CD4-positive, alpha-beta memory T cell (primary cell): ENCODE results near the gene ZNF99. TPM values are rescaled to one million over a fixed set of nuclear protein-coding genes. Genes with fewer than 3 reads are reported as not detected.
A peak's percentile ranks its signal among the peaks of the same experiment; 100 is the strongest.

ENCODE experiments used
- CTCF ChIA-PET: fragments of 350-600 bp; sonication (Branson Sonifier 250); formaldehyde crosslinking; loops from one replicate; lab custom pipeline; 2021; ENCODE audit warnings: inconsistent platforms; ENCODE audit not compliant: partially characterized antibody; lab: Charles Lee
- POLR2A ChIA-PET: fragments of 350-600 bp; sonication (Branson Sonifier 250); formaldehyde crosslinking; loops from one replicate; lab custom pipeline; 2021; ENCODE audit not compliant: partially characterized antibody; lab: Charles Lee
- DNase-seq, 5 donors: peaks; one replicate each; pipeline versions ENCODE4 v3.0.0 to v3.0.0-alpha.2; 2020 to 2022; ENCODE audit warnings: mixed read lengths in 1 of 5
- H3K27ac ChIP-seq: one replicate; pipeline ENCODE4 v1.7.0; 2013; ENCODE audit warnings: low read depth, low read length
- H3K27me3 ChIP-seq: 2 replicates; pipeline ENCODE4 v1.7.0; 2013; ENCODE audit warnings: mild to moderate bottlenecking, low read length, moderate library complexity; ENCODE audit not compliant: insufficient read depth
- H3K36me3 ChIP-seq: 2 replicates; pipeline ENCODE4 v1.7.0; 2013; ENCODE audit warnings: mild to moderate bottlenecking, low read length, moderate library complexity; ENCODE audit not compliant: insufficient read depth
- H3K4me1 ChIP-seq: 2 replicates; pipeline ENCODE4 v1.7.0; 2013; ENCODE audit warnings: mild to moderate bottlenecking, low read length, moderate library complexity; ENCODE audit not compliant: insufficient read depth
- H3K4me3 ChIP-seq, 2 donors: one replicate each; pipeline ENCODE4 v1.7.0; 2013; ENCODE audit warnings: low read length in 2 of 2, mild to moderate bottlenecking in 1 of 2
- H3K9me3 ChIP-seq, 2 donors: one replicate each; pipeline ENCODE4 v1.7.0; 2013; ENCODE audit warnings: low read length in 2 of 2, control low read depth in 1 of 2; ENCODE audit not compliant: control insufficient read depth in 1 of 2
- H3K27ac Mint-ChIP-seq, 7 donors: one replicate each; pipeline ENCODE4 v1.8.0; 2020 to 2021; ENCODE audit warnings: mixed read lengths in 7 of 7, mild to moderate bottlenecking in 6 of 7, inconsistent platforms in 3 of 7, moderate library complexity in 3 of 7
- H3K27me3 Mint-ChIP-seq, 2 donors: one replicate each; pipeline ENCODE4 v1.8.0; 2020 to 2021; ENCODE audit warnings: mixed read lengths in 2 of 2
- H3K36me3 Mint-ChIP-seq, 2 donors: one replicate each; pipeline ENCODE4 v1.8.0; 2020 to 2021; ENCODE audit warnings: mixed read lengths in 2 of 2, inconsistent platforms in 1 of 2, mild to moderate bottlenecking in 1 of 2
- H3K4me1 Mint-ChIP-seq, 4 donors: one replicate each; pipeline ENCODE4 v1.8.0; 2020 to 2021; ENCODE audit warnings: mixed read lengths in 4 of 4, mild to moderate bottlenecking in 1 of 4
- H3K4me3 Mint-ChIP-seq, 8 donors: one replicate each; pipeline ENCODE4 v1.8.0; 2020 to 2021; ENCODE audit warnings: mixed read lengths in 8 of 8, mild to moderate bottlenecking in 7 of 8, moderate library complexity in 6 of 8, inconsistent platforms in 3 of 8
- H3K9me3 Mint-ChIP-seq, 8 donors: one replicate each; pipeline ENCODE4 v1.8.0; 2020 to 2021; ENCODE audit warnings: mixed read lengths in 8 of 8, mild to moderate bottlenecking in 5 of 8, inconsistent platforms in 3 of 8, moderate library complexity in 1 of 8
- intact Hi-C: fragments of 100-400 bp; cut with micrococcal nuclease; formaldehyde crosslinking; loops from one replicate; pipeline ENCODE4 v1.15.1; 2023
- polyA plus RNA-seq, 2 donors: library from polyadenylated mRNA; unstranded; fragments of 300-500 nt; fragmentation: Illumina TruSeq; gene quantifications; one replicate each; pipeline ENCODE4 v1.2.3, GENCODE V29; 2021
- total RNA-seq, 2 experiments: library from RNA; stranded (reverse); gene quantifications; one replicate each; pipeline ENCODE4 v1.2.3, GENCODE V29; 2021

Gene ZNF99
- total RNA-seq, result not detected
- not detected for polyA plus RNA-seq

DNA sequence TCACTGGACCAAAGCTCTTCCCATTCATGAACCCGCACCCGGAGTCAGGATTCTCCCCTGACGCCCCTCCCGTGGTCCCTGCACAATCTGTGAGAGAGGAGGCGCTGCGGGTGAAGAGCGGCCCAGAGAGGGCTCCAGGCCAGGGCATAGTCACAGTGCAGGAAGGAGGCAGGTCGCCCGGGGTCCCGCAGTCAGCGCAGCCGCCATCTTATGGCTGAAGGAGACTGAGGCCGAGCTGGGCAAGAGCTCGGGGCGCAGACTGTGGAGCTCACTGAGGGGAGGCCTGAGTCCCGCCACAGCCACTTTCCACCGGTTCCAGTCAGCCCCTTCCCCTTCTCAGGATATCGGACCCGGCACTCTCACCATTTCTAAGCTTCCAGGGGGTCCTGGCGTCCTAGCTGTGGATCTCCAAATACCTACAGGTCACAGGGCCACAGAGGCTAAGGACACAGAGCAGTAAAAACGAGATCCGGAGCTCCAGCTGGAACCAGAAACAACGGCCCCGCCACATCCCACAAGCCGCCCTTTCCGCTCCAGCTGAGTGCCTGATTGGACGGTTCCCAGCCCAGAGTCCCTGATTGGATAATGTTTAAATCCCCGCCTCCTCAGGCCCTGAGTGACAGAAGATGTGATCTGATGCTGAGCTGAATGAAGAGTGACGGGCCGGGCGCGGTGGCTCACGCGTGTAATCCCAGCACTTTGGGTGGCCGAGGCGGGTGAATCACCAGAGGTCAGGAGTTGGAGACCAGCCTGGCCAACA lies at the start of gene ZNF99:
TSS of gene ZNF99 (minus strand) at position 501 of the 760 bp plus-strand sequence. CDS start at position 366, 135 bp downstream.
- Histone ChIP-seq H3K36me3 (no peaks in the 10 kb centered on the region), H3K9me3 (no peaks in the 10 kb centered on the region), H3K27ac (no peak within 1 kb of the TSS), H3K4me3 (no peak within 1 kb of the TSS), H3K27me3 (no peaks in the 10 kb centered on the region), H3K4me1 (no peaks in the 10 kb centered on the region)
- no peak for DNase-seq
- CTCF ChIA-PET, result no interaction called here
- Mint-ChIP-seq H3K36me3 (no peaks in the 10 kb centered on the region), H3K4me3 (peak within 1 kb of the TSS in 2 of 8 donors; percentile 17 to 54), H3K4me1 (no peaks in the 10 kb centered on the region), H3K9me3 (peaks cover 2 to 29% (median 13%) of the 10 kb centered on the region in 8 donors), H3K27me3 (no peaks in the 10 kb centered on the region), H3K27ac (no peak within 1 kb of the TSS)
- intact Hi-C loops, result no loop called here
- POLR2A ChIA-PET, result no interaction called here

DNA sequence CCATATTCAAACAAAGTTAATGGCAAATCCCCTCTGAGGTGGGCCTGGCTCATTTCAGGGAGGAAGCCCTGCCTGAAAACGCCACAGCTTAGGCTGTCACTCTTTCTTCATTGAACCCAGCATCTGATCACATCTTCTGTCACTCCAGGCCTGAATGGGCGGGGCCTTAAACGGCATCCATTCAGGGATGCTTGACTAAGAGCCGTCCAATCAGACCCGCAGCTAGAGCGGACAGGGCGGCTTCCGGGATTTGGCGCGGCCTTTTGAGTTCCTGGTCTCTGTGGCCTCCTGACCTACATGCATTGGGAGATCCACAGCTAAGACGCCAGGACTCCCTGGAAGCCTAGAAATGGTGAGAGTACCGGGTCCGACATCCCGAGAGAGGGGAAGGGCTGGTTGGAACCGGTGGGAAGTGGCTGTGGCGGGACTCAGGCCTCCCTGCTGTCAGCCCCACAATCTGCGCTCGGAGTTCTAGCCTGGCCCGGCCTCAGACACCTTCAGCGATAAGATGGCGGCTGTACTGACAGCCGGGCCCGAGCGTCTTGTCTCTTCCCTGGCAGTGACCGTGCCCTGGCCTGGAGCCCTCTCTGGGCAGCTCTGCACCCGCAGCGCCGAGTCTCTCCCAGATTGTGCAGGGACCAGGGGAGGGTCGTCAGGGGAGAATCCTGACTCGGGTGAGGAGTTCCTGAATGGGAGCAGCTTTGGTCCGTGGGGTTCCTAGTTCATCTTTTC lies 48.2 kb upstream of the ZNF99 start, which contains the start of gene ZNF723:
TSS of gene ZNF723 (plus strand) at position 261 of the 732 bp plus-strand sequence. CDS start at position 350, 89 bp downstream.
- Histone ChIP-seq H3K4me3 (no peak within 1 kb of the TSS), H3K9me3 (peaks cover 0 to 6% of the 10 kb centered on the region in 2 donors), H3K36me3 (no peaks in the 10 kb centered on the region), H3K4me1 (no peaks in the 10 kb centered on the region), H3K27ac (no peak within 1 kb of the TSS), H3K27me3 (no peaks in the 10 kb centered on the region)
- Mint-ChIP-seq H3K4me1 (no peaks in the 10 kb centered on the region), H3K27ac (no peak within 1 kb of the TSS), H3K4me3 (peak within 1 kb of the TSS in 3 of 8 donors; percentile 8 to 34 (median 32)), H3K36me3 (no peaks in the 10 kb centered on the region), H3K27me3 (no peaks in the 10 kb centered on the region), H3K9me3 (peaks cover 0 to 53% (median 23%) of the 10 kb centered on the region in 8 donors)
- no peak for DNase-seq
- POLR2A ChIA-PET, result no interaction called here
- intact Hi-C loops, result no loop called here
- CTCF ChIA-PET, result no interaction called here

DNA sequence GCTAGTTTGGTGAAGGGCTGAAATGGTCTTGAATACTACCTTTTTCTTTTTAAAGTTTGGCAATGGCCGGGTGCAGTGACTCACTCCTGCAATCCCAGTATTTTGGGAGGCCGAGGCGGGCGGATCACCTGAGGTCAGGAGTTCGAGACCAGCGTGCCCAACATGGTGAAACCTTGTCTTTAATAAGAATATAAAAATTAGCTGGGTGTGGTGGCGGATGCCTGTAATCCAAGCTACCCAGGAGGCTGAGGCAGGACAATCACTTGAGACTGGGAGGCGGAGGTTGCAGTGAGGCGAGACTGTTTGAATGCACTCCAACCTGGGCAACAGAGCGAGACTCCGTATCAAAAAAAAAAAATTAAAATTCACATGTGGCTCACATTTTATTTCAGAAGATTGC lies 47.3 kb upstream of the ZNF99 start:
- POLR2A ChIA-PET, result no interaction called here
- Mint-ChIP-seq H3K27me3 (no peaks in the 10 kb centered on the region), H3K4me1 (no peaks in the 10 kb centered on the region), H3K4me3 (no peak overlapping the region), H3K27ac (no peak overlapping the region), H3K36me3 (no peaks in the 10 kb centered on the region), H3K9me3 (peaks cover 0 to 51% (median 23%) of the 10 kb centered on the region in 8 donors)
- CTCF ChIA-PET, result no interaction called here
- Histone ChIP-seq H3K36me3 (no peaks in the 10 kb centered on the region), H3K4me1 (no peaks in the 10 kb centered on the region), H3K27me3 (no peaks in the 10 kb centered on the region), H3K27ac (no peak overlapping the region), H3K9me3 (peaks cover 0 to 6% of the 10 kb centered on the region in 2 donors), H3K4me3 (no peak overlapping the region)
- intact Hi-C loops, result no loop called here
- DNase-seq, result no peak

DNA sequence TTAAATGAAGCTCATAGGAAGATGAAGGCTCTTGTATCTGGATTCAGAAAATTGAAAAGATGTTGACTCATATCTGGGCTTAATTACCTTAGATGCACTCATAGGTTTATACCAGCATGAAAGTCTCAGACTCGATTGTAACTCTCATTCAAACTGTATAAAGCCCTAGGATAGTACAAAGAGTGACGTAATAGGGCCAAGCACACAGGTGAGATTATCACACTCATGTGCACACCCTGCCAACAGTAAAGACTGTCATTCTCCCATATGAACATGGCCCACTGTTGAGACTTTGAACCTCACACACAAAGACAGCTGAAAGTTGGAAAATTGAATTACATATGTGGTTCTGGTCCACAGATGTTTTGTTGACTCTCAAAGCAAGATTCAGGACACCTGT lies 30.2 kb upstream of the ZNF99 start:
- Histone ChIP-seq H3K27me3 (no peaks in the 10 kb centered on the region), H3K36me3 (no peaks in the 10 kb centered on the region), H3K9me3 (no peaks in the 10 kb centered on the region), H3K4me3 (no peak overlapping the region), H3K27ac (no peak overlapping the region), H3K4me1 (no peaks in the 10 kb centered on the region)
- intact Hi-C loops, result no loop called here
- H3K4me1 Mint-ChIP-seq, result no peaks in the 10 kb centered on the region
- CTCF ChIA-PET, result no interaction called here
- H3K36me3 Mint-ChIP-seq, result no peaks in the 10 kb centered on the region
- H3K27me3 Mint-ChIP-seq, result no peaks in the 10 kb centered on the region
- no peak overlapping the region for H3K4me3 Mint-ChIP-seq
- DNase-seq, result no peak
- peaks cover 5 to 36% (median 13%) of the 10 kb centered on the region in 8 donors for H3K9me3 Mint-ChIP-seq
- no peak overlapping the region for H3K27ac Mint-ChIP-seq
- POLR2A ChIA-PET, result no interaction called here

DNA sequence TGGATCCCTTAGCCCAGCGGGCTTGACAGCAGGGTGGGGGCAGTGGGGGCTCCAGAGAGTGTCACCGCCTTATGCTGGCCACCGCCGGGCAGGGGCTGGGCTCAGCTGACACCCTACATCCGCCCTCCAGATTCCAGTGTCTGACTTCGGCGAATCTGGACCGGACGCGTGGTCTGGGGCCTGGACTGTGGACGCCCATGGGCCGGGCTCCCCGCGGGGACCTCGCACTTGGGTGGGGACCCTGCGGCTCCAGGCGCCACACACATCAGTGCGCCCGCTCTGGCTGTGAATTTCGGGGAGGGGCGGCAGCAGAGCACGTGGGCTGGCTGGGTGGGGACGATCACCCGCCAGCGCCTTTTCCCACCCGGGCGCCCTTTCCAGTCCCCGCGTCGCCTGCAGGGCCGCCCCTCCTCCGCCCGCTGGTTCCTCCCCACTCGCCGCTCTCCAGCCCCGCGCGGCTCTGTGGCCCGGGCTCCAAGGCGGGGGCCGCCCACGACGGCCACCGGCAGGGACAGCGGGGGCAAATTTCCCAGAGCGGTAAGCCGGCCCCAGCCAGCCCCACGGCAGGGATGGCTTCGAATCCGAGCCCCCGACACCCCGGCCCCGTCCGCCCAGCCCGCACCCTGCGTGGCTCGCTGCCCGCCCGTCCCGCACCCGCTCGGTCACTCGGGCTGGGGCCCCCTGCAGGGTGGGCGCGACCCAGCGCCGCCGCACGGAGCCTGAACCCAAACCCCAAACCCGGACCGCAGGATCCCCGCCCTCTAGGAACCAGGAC lies 23.3 kb upstream of the ZNF99 start:
- DNase-seq, result no peak
- H3K9me3 ChIP-seq, result peaks cover 0 to 4% of the 10 kb centered on the region in 2 donors
- no peaks in the 10 kb centered on the region for H3K36me3 ChIP-seq
- no peaks in the 10 kb centered on the region for H3K27me3 Mint-ChIP-seq
- H3K9me3 Mint-ChIP-seq, result peaks cover 5 to 28% (median 13%) of the 10 kb centered on the region in 8 donors
- no peak overlapping the region for H3K4me3 Mint-ChIP-seq
- no peaks in the 10 kb centered on the region for H3K4me1 Mint-ChIP-seq
- H3K27me3 ChIP-seq, result no peaks in the 10 kb centered on the region
- no peaks in the 10 kb centered on the region for H3K36me3 Mint-ChIP-seq
- no peak overlapping the region for H3K27ac ChIP-seq
- intact Hi-C loops, result no loop called here
- ChIA-PET CTCF (no interaction called here), POLR2A (no interaction called here)
- H3K4me3 ChIP-seq, result no peak overlapping the region
- no peaks in the 10 kb centered on the region for H3K4me1 ChIP-seq
- H3K27ac Mint-ChIP-seq, result no peak overlapping the region

DNA sequence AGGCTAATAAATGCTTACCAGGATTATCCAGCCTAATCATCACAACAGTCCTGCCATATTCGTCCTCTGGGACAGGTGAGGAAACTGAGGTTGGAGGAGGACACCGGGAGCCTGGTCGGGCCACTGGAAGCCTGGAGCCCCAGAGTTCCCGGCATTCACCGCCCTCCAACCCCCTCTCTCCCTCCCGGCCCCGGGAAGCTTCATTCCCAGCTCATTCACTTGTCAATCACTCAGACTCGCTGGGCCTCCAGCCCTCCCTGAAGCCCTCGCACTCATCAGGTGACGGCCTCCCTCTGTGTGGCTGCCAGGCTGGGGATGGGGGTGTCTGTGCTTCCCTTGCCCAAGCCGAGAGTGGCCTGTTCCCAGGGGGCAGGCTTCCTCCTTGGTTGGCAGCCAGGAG lies 22.5 kb upstream of the ZNF99 start:
- H3K36me3 Mint-ChIP-seq, result no peaks in the 10 kb centered on the region
- H3K36me3 ChIP-seq, result no peaks in the 10 kb centered on the region
- no peaks in the 10 kb centered on the region for H3K27me3 ChIP-seq
- H3K9me3 Mint-ChIP-seq, result peaks cover 5 to 33% (median 14%) of the 10 kb centered on the region in 8 donors
- no peak overlapping the region for H3K4me3 Mint-ChIP-seq
- no peak overlapping the region for H3K27ac Mint-ChIP-seq
- intact Hi-C loops, result no loop called here
- no peaks in the 10 kb centered on the region for H3K27me3 Mint-ChIP-seq
- CTCF ChIA-PET, result no interaction called here
- no peak for DNase-seq
- H3K27ac ChIP-seq, result no peak overlapping the region
- H3K9me3 ChIP-seq, result peaks cover 0 to 4% of the 10 kb centered on the region in 2 donors
- no peaks in the 10 kb centered on the region for H3K4me1 Mint-ChIP-seq
- H3K4me3 ChIP-seq, result no peak overlapping the region
- POLR2A ChIA-PET, result no interaction called here
- no peaks in the 10 kb centered on the region for H3K4me1 ChIP-seq

DNA sequence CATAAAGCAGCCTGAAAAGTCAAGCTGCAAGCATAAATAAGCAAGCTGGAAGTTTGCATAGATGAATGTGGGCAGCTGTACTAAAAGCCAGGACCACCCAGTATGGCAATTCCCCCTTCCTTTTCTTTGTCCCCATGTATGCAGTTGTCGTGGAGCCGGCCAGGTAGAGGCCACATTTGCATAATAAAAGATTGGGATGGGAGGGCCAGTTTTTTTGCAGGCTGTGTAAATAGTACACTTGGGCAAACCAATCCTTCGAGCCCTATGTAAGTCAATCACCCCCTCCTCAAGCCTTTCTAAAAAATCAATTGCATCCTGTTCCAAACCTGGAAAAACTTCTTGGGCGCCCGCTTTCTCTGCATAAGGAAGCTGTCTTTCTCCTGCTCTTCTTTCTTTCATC lies 13.1 kb upstream of the ZNF99 start:
- CTCF ChIA-PET, result no interaction called here

More for the DNA sequence above, 13.1 kb upstream of the ZNF99 start:
- no peaks in the 10 kb centered on the region for H3K27me3 Mint-ChIP-seq
- H3K27ac ChIP-seq, result no peak overlapping the region
- no peaks in the 10 kb centered on the region for H3K9me3 ChIP-seq
- no peak overlapping the region for H3K27ac Mint-ChIP-seq
- H3K4me3 Mint-ChIP-seq, result no peak overlapping the region
- intact Hi-C loops, result no loop called here
- H3K27me3 ChIP-seq, result no peaks in the 10 kb centered on the region
- no peaks in the 10 kb centered on the region for H3K36me3 ChIP-seq
- H3K9me3 Mint-ChIP-seq, result peaks cover 5 to 64% (median 50%) of the 10 kb centered on the region in 8 donors
- no peaks in the 10 kb centered on the region for H3K4me1 ChIP-seq
- POLR2A ChIA-PET, result no interaction called here
- H3K4me1 Mint-ChIP-seq, result no peaks in the 10 kb centered on the region
- no peak for DNase-seq
- no peak overlapping the region for H3K4me3 ChIP-seq
- peaks cover 5 to 7% of the 10 kb centered on the region in 2 donors for H3K36me3 Mint-ChIP-seq
